ENCODE data around the gene SELPLG.
A peak's percentile ranks its signal among the peaks of the same experiment; 100 is the strongest.
"Not testable (repeated sequence)": the region's sequence is repeated elsewhere in the genome, so short reads cannot be mapped to it uniquely, and the experiment has no call there.

Gene SELPLG

GRCh38 chr12:108603743-108604142 is 30.0 kb downstream of the SELPLG start:
- DNase-seq (ENCODE audit: low read depth): no peak

- no peak for DNase-seq (ENCODE audit: low read depth)
These were observed 30.6 kb downstream of the SELPLG start for GRCh38 chr12:108602976-108603704.

DNA sequence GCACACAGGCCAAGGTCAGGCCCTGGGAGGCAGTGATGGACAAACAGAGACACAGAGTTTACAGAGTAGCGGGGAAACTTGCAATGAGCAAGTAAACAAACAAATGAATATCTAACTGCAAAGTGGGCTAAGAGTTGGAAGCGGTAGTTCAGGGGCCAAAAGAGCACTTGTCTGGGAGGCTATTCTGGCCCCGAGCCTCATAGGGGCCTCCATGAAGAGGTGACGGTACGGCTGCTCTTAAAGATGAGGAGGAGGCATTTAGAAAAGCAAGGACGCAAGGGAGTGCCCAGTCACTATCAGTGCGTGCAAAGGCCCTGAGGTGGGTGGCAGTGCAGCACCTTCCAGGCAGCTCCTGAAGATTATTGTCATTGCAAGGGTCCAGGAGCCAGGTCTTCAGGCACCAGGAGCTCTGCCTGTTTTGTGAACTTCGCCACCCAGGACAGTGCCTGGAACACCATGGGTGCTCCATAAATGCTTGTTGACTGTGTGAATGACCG is 31.4 kb downstream of the SELPLG start:
- no peak for DNase-seq (ENCODE audit: low read depth)

- DNase-seq (ENCODE audit: low read depth): no peak
These were observed 33.0 kb downstream of the SELPLG start for GRCh38 chr12:108600702-108601007.

- no peak for DNase-seq (ENCODE audit: low read depth)
These were observed 33.6 kb downstream of the SELPLG start for GRCh38 chr12:108599948-108600701.

DNA sequence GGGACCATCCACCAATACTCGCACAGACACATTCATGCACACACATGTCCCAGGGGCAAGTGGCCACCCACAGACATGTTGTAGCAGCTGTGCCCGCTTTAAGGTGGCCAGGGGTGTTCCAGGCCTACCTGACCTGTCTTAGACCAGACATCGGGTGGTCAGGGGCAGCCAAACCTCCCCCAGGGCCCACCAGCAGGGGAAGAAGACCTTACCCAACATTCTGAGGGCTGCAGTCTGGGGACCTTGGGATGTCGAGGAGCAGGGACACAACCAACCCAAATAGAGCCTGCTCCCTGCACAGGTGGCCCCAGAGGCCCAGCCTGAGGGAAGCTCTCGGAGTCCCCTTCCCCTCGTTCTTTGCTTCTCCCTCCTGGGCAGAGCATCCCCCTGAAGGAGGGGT is 34.2 kb downstream of the SELPLG start:
- no peak for DNase-seq (ENCODE audit: low read depth)

GRCh38 chr12:108598553-108599250 is 35.0 kb downstream of the SELPLG start:
- no peak for DNase-seq (ENCODE audit: low read depth)

- DNase-seq (ENCODE audit: low read depth): peak; percentile 55
These were observed 35.9 kb downstream of the SELPLG start, which contains the start of gene TMEM119 for GRCh38 chr12:108597559-108598471. Gene TMEM119 (minus strand): TSS chr12:108598084. CDS start chr12:108592383, 5,701 bp downstream.

GRCh38 chr12:108596854-108597558 is 36.7 kb downstream of the SELPLG start:
- DNase-seq (ENCODE audit: low read depth): no peak

- DNase-seq (ENCODE audit: low read depth): no peak
These were observed 37.7 kb downstream of the SELPLG start for GRCh38 chr12:108595711-108596647.

DNA sequence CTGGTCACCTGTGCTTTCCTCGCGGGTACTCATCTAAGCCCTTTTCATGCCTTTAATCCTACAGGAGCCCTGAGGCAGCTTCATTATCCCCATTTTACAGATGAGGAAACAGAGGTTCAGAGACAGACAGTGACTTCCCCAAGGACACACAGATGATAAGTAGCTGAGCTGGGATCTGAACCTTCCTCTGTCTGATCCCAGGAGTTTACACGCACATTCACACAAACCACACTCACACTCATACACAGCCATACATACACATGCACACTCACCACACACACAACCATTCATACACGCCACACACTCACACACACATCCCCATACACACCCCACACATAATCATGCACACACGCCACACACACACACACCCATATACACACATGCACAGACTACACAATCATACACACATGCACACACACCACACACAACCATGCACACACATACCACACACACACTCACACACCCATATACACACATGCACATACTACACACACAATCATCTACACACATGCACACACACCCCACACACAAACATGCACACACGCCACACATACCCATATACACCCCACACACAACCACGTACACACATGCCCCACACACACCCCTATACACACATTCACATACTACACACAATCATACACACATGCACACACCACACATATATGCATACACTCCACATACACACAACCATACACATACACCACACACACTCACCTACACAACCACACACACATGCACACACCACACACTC is 38.6 kb downstream of the SELPLG start:
- DNase-seq (ENCODE audit: low read depth): no peak

- no peak for DNase-seq (ENCODE audit: low read depth)
These were observed 39.3 kb downstream of the SELPLG start for GRCh38 chr12:108594323-108594903.

DNA sequence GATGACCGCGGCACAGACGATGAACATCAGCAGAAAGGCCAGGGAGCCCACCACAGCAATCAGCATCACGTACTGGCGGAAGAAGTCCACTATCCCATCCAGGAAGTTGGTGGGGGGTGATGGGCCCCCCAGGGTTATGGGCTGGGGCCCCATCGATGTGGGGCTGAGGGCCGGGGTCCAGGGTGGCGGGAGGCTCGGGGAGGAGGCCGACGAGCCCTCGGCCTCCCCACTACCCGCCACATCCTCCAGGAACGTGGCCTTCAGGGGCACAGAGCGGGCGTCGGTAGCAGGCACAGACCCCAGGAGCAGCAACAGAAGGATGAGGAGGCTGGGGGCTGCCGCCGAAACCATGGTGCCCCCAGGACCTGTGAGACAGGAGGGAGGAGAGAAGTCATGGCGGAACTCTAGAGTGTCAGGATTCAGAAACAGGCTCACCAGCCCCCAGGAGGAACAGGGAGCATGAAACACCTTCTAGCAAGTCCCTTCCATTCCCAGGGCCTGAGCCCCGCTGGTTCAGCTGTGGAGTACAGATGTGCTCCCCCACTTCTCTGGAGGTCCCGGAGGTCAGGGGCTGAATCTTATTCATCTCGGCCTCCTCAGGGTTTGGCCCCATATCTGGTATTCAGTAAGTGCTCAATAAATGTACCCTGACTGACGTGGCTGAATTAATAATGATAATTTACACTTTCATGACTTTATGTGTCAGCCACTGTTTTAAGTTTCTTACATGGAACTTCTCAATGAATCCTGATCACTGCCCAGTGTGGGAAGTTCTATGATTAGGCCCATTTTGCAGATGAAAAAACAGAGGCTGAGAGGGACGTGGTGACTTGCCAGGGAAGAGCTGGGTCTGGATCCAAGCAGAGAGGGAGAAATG is 41.4 kb downstream of the SELPLG start:
- no peak for DNase-seq (ENCODE audit: low read depth)

GRCh38 chr12:108591267-108591980 is 42.3 kb downstream of the SELPLG start:
- no peak for DNase-seq (ENCODE audit: low read depth)

GRCh38 chr12:108590463-108590862 is 43.2 kb downstream of the SELPLG start:
- not testable (repeated sequence) for DNase-seq (ENCODE audit: low read depth)

DNA sequence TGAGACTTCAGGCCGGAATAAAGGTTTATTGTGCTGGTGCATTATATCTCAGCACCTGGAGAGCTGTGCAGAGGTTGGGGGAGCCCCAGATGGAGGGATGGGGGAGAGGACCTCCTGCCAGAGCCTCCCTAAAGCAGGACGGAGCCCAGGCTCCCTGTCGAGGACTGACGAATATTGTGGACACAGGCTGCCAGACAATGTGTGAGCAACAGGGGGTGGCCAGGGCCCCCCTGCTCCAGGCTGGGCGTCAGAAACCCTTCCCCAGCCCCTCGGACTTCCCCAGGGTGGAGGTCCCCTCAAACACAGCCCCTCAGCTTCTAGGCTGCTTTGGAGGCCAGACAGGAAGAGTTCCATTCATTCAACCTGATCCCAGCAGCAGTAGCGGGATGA is 43.9 kb downstream of the SELPLG start:
- no peak for DNase-seq (ENCODE audit: low read depth)

Data from CMK (cell line).